HCT116 (cell line): ENCODE results near the gene NECTIN4. TPM values are rescaled to one million over a fixed set of nuclear protein-coding genes. Genes with fewer than 3 reads are reported as not detected.

Experiments used
- ATAC-seq: fragments of 200-7000 bp; cut with Tn5 transposase; 2 replicates; pipeline ENCODE4 v1.9.1; 2020; ENCODE audit warnings: mild to moderate bottlenecking, moderate library complexity
- BruUV-seq: library from RNA; stranded (reverse); fragments of 400-500 nt; replicated peaks from 2 replicates; lab custom pipeline; 2021; lab: Mats Ljungman, UMichigan
- CTCF ChIA-PET: fragments of 300-600 bp; sonication (Branson Sonifier 250); formaldehyde crosslinking; loops from one replicate; lab custom pipeline; 2021; ENCODE audit warnings: antibody characterized with exemption; lab: Charles Lee
- POLR2A ChIA-PET: fragments of 300-600, 350-600 bp; sonication (Branson Sonifier 250); formaldehyde crosslinking; loops from one replicate; lab custom pipeline; 2021; ENCODE audit warnings: antibody characterized with exemption; lab: Charles Lee
- RAD21 ChIA-PET, 2 experiments: fragments of 300-600 bp; sonication (Branson Sonifier 250); formaldehyde crosslinking; loops; one replicate each; lab custom pipeline; 2023; ENCODE audit warnings: low total read pairs in 2 of 2; ENCODE audit not compliant: uncharacterized antibody in 2 of 2, unreplicated experiment in 2 of 2, low non-redundant PET in 1 of 2; lab: Charles Lee
- DNase-seq: peaks from one replicate; pipeline ENCODE4 v3.0.0-alpha.2; 2010; ENCODE audit warnings: low read depth, low spot score
- H2AFZ ChIP-seq: fragments of 200-600 bp; shearing (Covaris generic), sonication (generic); 2 replicates; pipeline ENCODE4 v1.6.1; 2017; ENCODE audit warnings: low read depth, mixed run types, mixed read lengths, antibody characterized with exemption, low read length; ENCODE audit not compliant: poor library complexity, severe bottlenecking
- H3K27ac ChIP-seq: 2 replicates; pipeline ENCODE4 v1.5.1; 2012; ENCODE audit warnings: low read depth, low read length
- H3K27me3 ChIP-seq: fragments of 200-600 bp; sonication (generic); 2 replicates; pipeline ENCODE4 v1.6.1; 2016; ENCODE audit warnings: mixed run types, low read length, mixed read lengths; ENCODE audit not compliant: insufficient read depth
- H3K36me3 ChIP-seq, 2 experiments: fragments of 200-500 bp in 1 of 2; fragments of 200-600 bp in 1 of 2; sonication (Bioruptor generic) in 1 of 2; sonication (generic) in 1 of 2; 2 replicates each; pipeline versions ENCODE4 v1.5.1 to v1.6.1; 2014 to 2016; ENCODE audit warnings: low read length in 2 of 2, inconsistent platforms in 1 of 2, mixed read lengths in 1 of 2, mixed run types in 1 of 2; ENCODE audit not compliant: insufficient read depth in 2 of 2, control insufficient read depth in 1 of 2
- H3K4me1 ChIP-seq, 2 experiments: fragments of 200-600 bp in 1 of 2; sonication (generic) in 1 of 2; 2 replicates each; pipeline versions ENCODE4 v1.5.1 to v1.6.1; 2012 to 2017; ENCODE audit warnings: low read length in 2 of 2, inconsistent platforms in 1 of 2, mild to moderate bottlenecking in 1 of 2, mixed read lengths in 1 of 2, mixed run types in 1 of 2, moderate library complexity in 1 of 2; ENCODE audit not compliant: insufficient read depth in 2 of 2, control insufficient read depth in 1 of 2
- H3K4me2 ChIP-seq: fragments of 200-600 bp; sonication (generic); 2 replicates; pipeline ENCODE4 v1.6.1; 2017; ENCODE audit warnings: mixed run types, low read length, mixed read lengths
- H3K4me3 ChIP-seq, 2 experiments: fragments of 200-600 bp in 1 of 2; sonication (generic) in 1 of 2; replicated peaks in 1 of 2; 2 replicates each; pipeline ENCODE4 v1.5.1; 2011 to 2016; ENCODE audit warnings: low read length in 2 of 2, control low read depth in 1 of 2, low read depth in 1 of 2, mild to moderate bottlenecking in 1 of 2, mixed read lengths in 1 of 2, mixed run types in 1 of 2
- H3K79me2 ChIP-seq: fragments of 200-600 bp; sonication (generic); 2 replicates; pipeline ENCODE4 v1.6.1; 2017; ENCODE audit warnings: mild to moderate bottlenecking, mixed run types, low read length, moderate library complexity, mixed read lengths; ENCODE audit not compliant: insufficient read depth
- H3K9ac ChIP-seq: fragments of 200-600 bp; sonication (generic); 2 replicates; pipeline ENCODE4 v1.6.1; 2016; ENCODE audit warnings: low read length, mixed read lengths
- H3K9me2 ChIP-seq: fragments of 200-600 bp; sonication (generic), shearing (Covaris generic); 2 replicates; pipeline ENCODE4 v1.6.1; 2017; ENCODE audit warnings: mixed run types, mild to moderate bottlenecking, moderate library complexity; ENCODE audit not compliant: insufficient read depth
- H3K9me3 ChIP-seq, 2 experiments: fragments of 200-500 bp in 1 of 2; fragments of 200-600 bp in 1 of 2; sonication (Bioruptor generic) in 1 of 2; sonication (generic) in 1 of 2; 2 replicates each; pipeline ENCODE4 v1.6.1; 2014 to 2017; ENCODE audit warnings: low read length in 2 of 2, mixed read lengths in 2 of 2, inconsistent platforms in 1 of 2, low read depth in 1 of 2, mild to moderate bottlenecking in 1 of 2, mixed run types in 1 of 2, moderate library complexity in 1 of 2; ENCODE audit not compliant: control insufficient read depth in 1 of 2, insufficient read depth in 1 of 2
- H4K20me1 ChIP-seq: fragments of 200-600 bp; sonication (generic), shearing (Covaris generic); 2 replicates; pipeline ENCODE4 v1.6.1; 2017; ENCODE audit warnings: mixed run types, mild to moderate bottlenecking, moderate library complexity; ENCODE audit not compliant: insufficient read depth
- CTCF ChIP-seq, 3 experiments: fragments of 200-600 bp in 1 of 3; sonication (generic) in 1 of 3; IDR thresholded peaks in 2 of 3; conservative IDR thresholded peaks in 1 of 3; 2 replicates each; pipeline ENCODE4 v1.5.1; 2012 to 2017; ENCODE audit warnings: low read depth in 2 of 3, low read length in 2 of 3, antibody characterized with exemption in 1 of 3, borderline replicate concordance in 1 of 3, control low read depth in 1 of 3, mild to moderate bottlenecking in 1 of 3, mixed read lengths in 1 of 3, mixed run types in 1 of 3, moderate library complexity in 1 of 3; ENCODE audit not compliant: insufficient read depth in 1 of 3
- POLR2A ChIP-seq: IDR thresholded peaks from 2 replicates; pipeline ENCODE4 v1.7.0; 2011; ENCODE audit warnings: borderline replicate concordance; ENCODE audit not compliant: insufficient read depth, insufficient read length; ENCODE audit errors: extremely low read depth
- YY1 ChIP-seq: IDR thresholded peaks from 2 replicates; pipeline ENCODE4 v1.6.1; 2011; ENCODE audit warnings: low read length, low read depth, moderate library complexity, mild to moderate bottlenecking; ENCODE audit not compliant: insufficient replicate concordance; ENCODE audit errors: extremely low read depth
- intact Hi-C: fragments of 100-400 bp; cut with micrococcal nuclease; formaldehyde crosslinking; loops from 2 replicates; pipeline ENCODE4 v1.10.0; 2022
- total RNA-seq: library from RNA; stranded (reverse); gene quantifications from one replicate; pipeline ENCODE4 v1.2.1, GENCODE V29; 2021; ENCODE audit not compliant: unreplicated experiment

NECTIN4 gene
- total RNA-seq, 1 experiment from 2014 or later = 3.3 TPM

- POLR2A ChIA-PET = interaction anchor here (1.9 kb wide), 1 partner anchor 11 kb away, joined by 4 read pairs; no protein-coding TSS in a partner anchor
- Histone ChIP-seq H3K36me3 (peaks cover 17 to 41% of the 10 kb centered on the region in 2 experiments), H4K20me1 (no peaks in the 10 kb centered on the region), H3K4me3 (peak overlapping the region; percentile 68 to 98), H3K79me2 (peaks cover 63% of the 10 kb centered on the region), H3K4me1 (peaks cover 32 to 48% of the 10 kb centered on the region in 2 experiments)
- peak; percentile 86 for DNase-seq
- TF ChIP-seq POLR2A (no peak), YY1 (peak; percentile 27), CTCF (IDR thresholded peaks at IDR 0.05 in 2 of 3, conservative IDR thresholded peaks at IDR 0.05 in 1 of 3; ENCODE audit: borderline replicate concordance in 1 of 3, insufficient read depth in 1 of 3, low read depth in 2 of 3, low read length in 2 of 3) (peak in 2 of 3 experiments; percentile 57 to 63; a peak in 4 of 6 replicates)
- TF ChIP-seq, all 23 proteins: peak for 2
- intact Hi-C loops = loop anchor here (2.0 to 5.0 kb wide), 4 partner anchors 14 to 263 kb away; partner anchors contain the start of genes DEDD and USF1
- RAD21 ChIA-PET = no interaction called here
- Histone ChIP-seq H2AFZ (no peak overlapping the region), H3K27ac (peak overlapping the region; percentile 91), H3K9ac (peak overlapping the region; percentile 97), H3K9me3 (no peaks in the 10 kb centered on the region), H3K27me3 (no peaks in the 10 kb centered on the region), H3K9me2 (no peaks in the 10 kb centered on the region), H3K4me2 (peak overlapping the region; percentile 84)
- no TSS peak for BruUV-seq
- ATAC-seq = peak; percentile 71
- CTCF ChIA-PET = no interaction called here
Observed at GRCh38 chr1:161119092-161119903, 29.9 kb upstream of the NECTIN4 start.
